BJ (cell line): ENCODE data around the gene PPP1R16B. TPM values are rescaled to one million over a fixed set of nuclear protein-coding genes. Genes with fewer than 3 reads are reported as not detected.

Source experiments
- CTCF ChIA-PET: fragments of 350-600 bp; formaldehyde crosslinking; extraction: SDS; loops from one replicate; lab custom pipeline; 2021; ENCODE audit warnings: antibody characterized with exemption, inconsistent platforms; lab: Yijun Ruan, JAX
- POLR2A ChIA-PET: fragments of 300-600 bp; sonication (Branson Sonifier 250); formaldehyde crosslinking; extraction: SDS; loops from one replicate; lab custom pipeline; 2021; ENCODE audit warnings: antibody characterized with exemption; lab: Charles Lee
- DNase-seq: peaks from one replicate; pipeline ENCODE4 v3.0.0-alpha.2; 2011; ENCODE audit warnings: low read depth
- H3K27me3 ChIP-seq: 2 replicates; pipeline ENCODE4 v1.6.0; 2011; ENCODE audit warnings: low read length; ENCODE audit not compliant: control insufficient read depth, insufficient read depth
- H3K36me3 ChIP-seq: 2 replicates; pipeline ENCODE4 v1.5.1; 2011; ENCODE audit warnings: low read length; ENCODE audit not compliant: control insufficient read depth, insufficient read depth
- H3K4me3 ChIP-seq: 2 replicates; pipeline ENCODE4 v1.5.1; 2011; ENCODE audit warnings: low read depth, mild to moderate bottlenecking, control low read depth, low read length
- CTCF ChIP-seq: IDR thresholded peaks from 2 replicates; pipeline ENCODE4 v1.5.1; 2011; ENCODE audit warnings: low read depth, mild to moderate bottlenecking, control low read depth, inconsistent platforms, low read length, moderate library complexity; ENCODE audit not compliant: insufficient read depth
- polyA plus RNA-seq: library from polyadenylated mRNA; depleted of rRNA; stranded (reverse); fragments of >200 nt; gene quantifications from 2 replicates; pipeline ENCODE4 v1.2.3, GENCODE V29; 2011

Gene PPP1R16B
- polyA plus RNA-seq, 1 experiment = not detected

GRCh38 chr20:38883081-38883980, 77.8 kb downstream of the PPP1R16B start:
- Histone ChIP-seq H3K36me3 (no peaks in the 10 kb centered on the region), H3K27me3 (no peaks in the 10 kb centered on the region; the same call in 1 of the 2 replicates), H3K4me3 (no peak overlapping the region)
- POLR2A ChIA-PET = no interaction called here
- no peak for DNase-seq
- TF ChIP-seq CTCF = no peak
- CTCF ChIA-PET = interaction anchor here (0.8 to 4.0 kb wide), 3 partner anchors 11 to 166 kb away, joined by 3 to 25 read pairs (median 4); no protein-coding TSS in a partner anchor

- CTCF ChIA-PET = interaction anchor here (0.8 to 4.0 kb wide), 2 partner anchors 10 to 28 kb away, joined by 3 to 25 read pairs; no protein-coding TSS in a partner anchor
- Histone ChIP-seq H3K36me3 (no peaks in the 10 kb centered on the region), H3K4me3 (no peak overlapping the region), H3K27me3 (no peaks in the 10 kb centered on the region; the same call in 1 of the 2 replicates)
- no peak for DNase-seq
- POLR2A ChIA-PET = no interaction called here
- TF ChIP-seq CTCF = no peak
Observed at GRCh38 chr20:38883981-38884733, 78.7 kb downstream of the PPP1R16B start.

- Histone ChIP-seq H3K36me3 (no peaks in the 10 kb centered on the region), H3K4me3 (no peak overlapping the region), H3K27me3 (0 out of 2 replicates have a peak, but pooled peaks cover 1% of the 10 kb centered on the region)
- no peak for TF ChIP-seq CTCF
- no peak for DNase-seq
- CTCF ChIA-PET = interaction anchor here (4.0 kb wide), 1 partner anchor 9 kb away, joined by 25 read pairs; no protein-coding TSS in a partner anchor
- POLR2A ChIA-PET = no interaction called here
Observed at GRCh38 chr20:38885357-38885756, 79.9 kb downstream of the PPP1R16B start.

GRCh38 chr20:38888059-38888831, 82.7 kb downstream of the PPP1R16B start:
- H3K36me3 ChIP-seq = no peaks in the 10 kb centered on the region

More at GRCh38 chr20:38888059-38888831, 82.7 kb downstream of the PPP1R16B start:
- Histone ChIP-seq H3K27me3 (peaks cover 12% of the 10 kb centered on the region; the same call in 1 of the 2 replicates), H3K4me3 (no peak overlapping the region)
- ChIA-PET CTCF (no interaction called here), POLR2A (no interaction called here)
- no peak for DNase-seq
- no peak for TF ChIP-seq CTCF
